Neural cell (in vitro differentiated cells): Measurements from ENCODE around the gene TULP1.

Source experiments
- EP300 ChIP-seq: fragments of 450-650 bp; conservative IDR thresholded peaks from 2 replicates; pipeline ENCODE4 v1.6.1; 2014; ENCODE audit warnings: antibody characterized with exemption, mild to moderate bottlenecking, moderate library complexity; ENCODE audit not compliant: poor library complexity, severe bottlenecking
- EZH2 ChIP-seq: fragments of 200-600, 300-800 bp; shearing (Covaris generic), sonication (generic); IDR thresholded peaks from 2 replicates; pipeline ENCODE4 v1.6.1; 2014; ENCODE audit warnings: antibody characterized with exemption, low read length, borderline replicate concordance, mild to moderate bottlenecking; ENCODE audit not compliant: insufficient read depth, poor library complexity, severe bottlenecking
- MXI1 ChIP-seq: fragments of 450-650 bp; conservative IDR thresholded peaks from 2 replicates; pipeline ENCODE4 v1.6.1; 2014; ENCODE audit warnings: antibody characterized with exemption, mild to moderate bottlenecking; ENCODE audit not compliant: poor library complexity, severe bottlenecking
- POLR2AphosphoS5 ChIP-seq: IDR thresholded peaks from 2 replicates; pipeline ENCODE4 v1.6.1; 2012
- RAD21 ChIP-seq: fragments of 450-650 bp; conservative IDR thresholded peaks from 2 replicates; pipeline ENCODE4 v1.6.1; 2014; ENCODE audit warnings: antibody characterized with exemption, mild to moderate bottlenecking, moderate library complexity
- TAF1 ChIP-seq: IDR thresholded peaks from 2 replicates; pipeline ENCODE4 v1.6.1; 2012; ENCODE audit warnings: low read depth
- TF ChIP-seq, protein P1 (sequence below): fragments of 450-650 bp; IDR thresholded peaks from 2 replicates; pipeline ENCODE4 v1.5.1; 2014; ENCODE audit warnings: antibody characterized with exemption, mild to moderate bottlenecking, moderate library complexity; ENCODE audit not compliant: poor library complexity, severe bottlenecking
- TF ChIP-seq, protein P2 (sequence below): IDR thresholded peaks from 2 replicates; pipeline ENCODE4 v1.6.1; 2012; ENCODE audit warnings: borderline replicate concordance

DNA sequence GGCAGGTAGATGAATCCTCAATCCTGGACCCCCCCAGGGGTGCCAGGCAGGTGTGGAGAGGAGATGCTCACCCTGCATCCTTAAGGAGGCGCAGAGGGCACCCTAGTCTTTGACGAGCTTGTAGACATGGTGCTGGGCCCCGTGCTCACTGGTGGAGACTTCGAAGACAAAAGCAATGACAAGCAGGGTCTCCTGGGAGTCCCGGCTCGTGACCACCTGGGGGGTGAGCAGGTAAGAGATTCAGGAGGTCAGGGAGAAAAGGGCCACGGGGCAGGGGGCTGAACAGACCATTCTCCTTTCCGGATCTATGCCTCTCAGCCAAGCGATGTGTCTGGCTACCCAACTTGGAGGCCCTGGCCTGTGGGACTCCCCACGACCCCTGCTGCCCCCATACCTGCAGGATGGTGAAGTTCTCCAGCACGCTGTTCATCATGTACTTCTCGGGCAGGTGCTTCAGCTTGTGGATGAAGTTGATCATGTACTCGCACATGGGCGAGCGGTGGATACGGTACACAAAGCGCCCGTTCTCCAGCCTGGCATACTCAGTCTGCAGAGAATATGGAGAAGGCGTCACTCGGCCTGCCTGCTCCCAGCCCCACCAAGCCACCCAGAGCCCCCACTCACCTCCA is 37.6 kb downstream of the TULP1 start:
- TF ChIP-seq, protein P1, sequence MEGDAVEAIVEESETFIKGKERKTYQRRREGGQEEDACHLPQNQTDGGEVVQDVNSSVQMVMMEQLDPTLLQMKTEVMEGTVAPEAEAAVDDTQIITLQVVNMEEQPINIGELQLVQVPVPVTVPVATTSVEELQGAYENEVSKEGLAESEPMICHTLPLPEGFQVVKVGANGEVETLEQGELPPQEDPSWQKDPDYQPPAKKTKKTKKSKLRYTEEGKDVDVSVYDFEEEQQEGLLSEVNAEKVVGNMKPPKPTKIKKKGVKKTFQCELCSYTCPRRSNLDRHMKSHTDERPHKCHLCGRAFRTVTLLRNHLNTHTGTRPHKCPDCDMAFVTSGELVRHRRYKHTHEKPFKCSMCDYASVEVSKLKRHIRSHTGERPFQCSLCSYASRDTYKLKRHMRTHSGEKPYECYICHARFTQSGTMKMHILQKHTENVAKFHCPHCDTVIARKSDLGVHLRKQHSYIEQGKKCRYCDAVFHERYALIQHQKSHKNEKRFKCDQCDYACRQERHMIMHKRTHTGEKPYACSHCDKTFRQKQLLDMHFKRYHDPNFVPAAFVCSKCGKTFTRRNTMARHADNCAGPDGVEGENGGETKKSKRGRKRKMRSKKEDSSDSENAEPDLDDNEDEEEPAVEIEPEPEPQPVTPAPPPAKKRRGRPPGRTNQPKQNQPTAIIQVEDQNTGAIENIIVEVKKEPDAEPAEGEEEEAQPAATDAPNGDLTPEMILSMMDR: no peak
- TF ChIP-seq, protein P2, sequence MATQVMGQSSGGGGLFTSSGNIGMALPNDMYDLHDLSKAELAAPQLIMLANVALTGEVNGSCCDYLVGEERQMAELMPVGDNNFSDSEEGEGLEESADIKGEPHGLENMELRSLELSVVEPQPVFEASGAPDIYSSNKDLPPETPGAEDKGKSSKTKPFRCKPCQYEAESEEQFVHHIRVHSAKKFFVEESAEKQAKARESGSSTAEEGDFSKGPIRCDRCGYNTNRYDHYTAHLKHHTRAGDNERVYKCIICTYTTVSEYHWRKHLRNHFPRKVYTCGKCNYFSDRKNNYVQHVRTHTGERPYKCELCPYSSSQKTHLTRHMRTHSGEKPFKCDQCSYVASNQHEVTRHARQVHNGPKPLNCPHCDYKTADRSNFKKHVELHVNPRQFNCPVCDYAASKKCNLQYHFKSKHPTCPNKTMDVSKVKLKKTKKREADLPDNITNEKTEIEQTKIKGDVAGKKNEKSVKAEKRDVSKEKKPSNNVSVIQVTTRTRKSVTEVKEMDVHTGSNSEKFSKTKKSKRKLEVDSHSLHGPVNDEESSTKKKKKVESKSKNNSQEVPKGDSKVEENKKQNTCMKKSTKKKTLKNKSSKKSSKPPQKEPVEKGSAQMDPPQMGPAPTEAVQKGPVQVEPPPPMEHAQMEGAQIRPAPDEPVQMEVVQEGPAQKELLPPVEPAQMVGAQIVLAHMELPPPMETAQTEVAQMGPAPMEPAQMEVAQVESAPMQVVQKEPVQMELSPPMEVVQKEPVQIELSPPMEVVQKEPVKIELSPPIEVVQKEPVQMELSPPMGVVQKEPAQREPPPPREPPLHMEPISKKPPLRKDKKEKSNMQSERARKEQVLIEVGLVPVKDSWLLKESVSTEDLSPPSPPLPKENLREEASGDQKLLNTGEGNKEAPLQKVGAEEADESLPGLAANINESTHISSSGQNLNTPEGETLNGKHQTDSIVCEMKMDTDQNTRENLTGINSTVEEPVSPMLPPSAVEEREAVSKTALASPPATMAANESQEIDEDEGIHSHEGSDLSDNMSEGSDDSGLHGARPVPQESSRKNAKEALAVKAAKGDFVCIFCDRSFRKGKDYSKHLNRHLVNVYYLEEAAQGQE: no peak
- TF ChIP-seq EZH2 (no peak), TAF1 (no peak), RAD21 (no peak), EP300 (no peak), MXI1 (no peak), POLR2AphosphoS5 (no peak)
